Loucy (cell line): Measurements from ENCODE around the gene LDLRAD4.

Experiments
- H2AFZ ChIP-seq: fragments of 200-600 bp; sonication (generic); 2 replicates; pipeline ENCODE4 v1.6.0; 2016; ENCODE audit warnings: antibody characterized with exemption, mild to moderate bottlenecking, low read length, moderate library complexity
- H3F3A ChIP-seq: fragments of 200-600 bp; 2 replicates; pipeline ENCODE4 v1.6.0; 2016; ENCODE audit warnings: antibody characterized with exemption, low read depth, mild to moderate bottlenecking
- H3K27me3 ChIP-seq: fragments of 200-600 bp; sonication (generic); 2 replicates; pipeline ENCODE4 v1.6.1; 2014; ENCODE audit warnings: low read length, mild to moderate bottlenecking; ENCODE audit not compliant: insufficient read depth, poor library complexity, severe bottlenecking
- H3K36me3 ChIP-seq: fragments of 200-600 bp; sonication (generic); 2 replicates; pipeline ENCODE4 v1.6.1; 2016; ENCODE audit warnings: low read length; ENCODE audit not compliant: insufficient read depth
- H3K4me1 ChIP-seq: fragments of 200-600 bp; sonication (generic); 2 replicates; pipeline ENCODE4 v1.5.1; 2014; ENCODE audit warnings: low read length, mild to moderate bottlenecking; ENCODE audit not compliant: insufficient read depth, poor library complexity, severe bottlenecking
- H3K4me2 ChIP-seq: fragments of 200-600 bp; sonication (generic); 2 replicates; pipeline ENCODE4 v1.6.0; 2014; ENCODE audit warnings: antibody characterized with exemption, low read length, low read depth, mild to moderate bottlenecking; ENCODE audit not compliant: poor library complexity, severe bottlenecking
- H3K4me3 ChIP-seq: fragments of 200-600 bp; sonication (generic); 2 replicates; pipeline ENCODE4 v1.5.1; 2014; ENCODE audit warnings: low read length, mild to moderate bottlenecking, mixed read lengths; ENCODE audit not compliant: poor library complexity, severe bottlenecking
- H3K79me2 ChIP-seq: fragments of 200-600 bp; sonication (generic); 2 replicates; pipeline ENCODE4 v1.6.1; 2014; ENCODE audit warnings: low read length; ENCODE audit not compliant: insufficient read depth
- H3K9ac ChIP-seq: fragments of 200-600 bp; sonication (generic); 2 replicates; pipeline ENCODE4 v1.6.0; 2014; ENCODE audit warnings: mild to moderate bottlenecking, low read depth, low read length, moderate library complexity; ENCODE audit not compliant: poor library complexity, severe bottlenecking
- H3K9me2 ChIP-seq: fragments of 200-600 bp; sonication (generic); replicated peaks from 2 replicates; pipeline ENCODE4 v1.6.1; 2016; ENCODE audit warnings: low read depth, low read length, mixed read lengths
- H3K9me3 ChIP-seq: fragments of 200-600 bp; sonication (generic); 2 replicates; pipeline ENCODE4 v1.6.1; 2014; ENCODE audit warnings: mild to moderate bottlenecking, antibody characterized with exemption, low read length, low read depth; ENCODE audit not compliant: insufficient read depth
- H4K20me1 ChIP-seq: fragments of 200-600 bp; sonication (generic); 2 replicates; pipeline ENCODE4 v1.6.0; 2014; ENCODE audit warnings: antibody characterized with exemption, low read length, mild to moderate bottlenecking; ENCODE audit not compliant: insufficient read depth, poor library complexity, severe bottlenecking
- EZH2phosphoT487 ChIP-seq: fragments of 200-600 bp; IDR thresholded peaks from 2 replicates; pipeline ENCODE4 v1.6.1; 2018; ENCODE audit warnings: antibody characterized with exemption, mild to moderate bottlenecking, moderate library complexity, borderline replicate concordance
- TF ChIP-seq, protein P1 (sequence below): fragments of 200-600 bp; sonication (generic); conservative IDR thresholded peaks from 2 replicates; pipeline ENCODE4 v1.5.1; 2014; ENCODE audit warnings: mild to moderate bottlenecking, antibody characterized with exemption, low read length

LDLRAD4 gene

DNA sequence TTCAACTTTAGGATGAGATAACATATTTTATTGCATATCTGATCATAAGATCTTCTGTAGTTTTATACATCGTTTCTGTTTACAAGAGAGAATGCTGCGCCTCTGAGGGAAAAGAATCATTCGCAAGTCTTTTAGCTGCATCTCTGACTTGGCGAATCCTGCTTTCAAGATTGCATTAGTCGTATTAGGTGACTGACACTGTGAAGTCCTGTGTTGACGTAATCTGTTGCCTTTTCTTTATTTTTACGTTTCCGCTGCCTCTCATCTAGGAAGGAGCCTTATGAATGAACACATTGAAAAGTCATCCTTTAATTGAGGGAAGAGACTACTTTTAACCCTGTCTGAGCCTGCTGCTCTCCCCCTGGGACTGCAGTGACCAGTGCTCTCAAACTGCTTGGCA, 101.5 kb downstream of the LDLRAD4 start:
- Histone ChIP-seq H3K79me2 (peaks cover 3% of the 10 kb centered on the region; the same call in 1 of the 2 replicates), H3K4me2 (no peak overlapping the region), H4K20me1 (no peaks in the 10 kb centered on the region), H3F3A (no peaks in the 10 kb centered on the region), H3K9ac (no peak overlapping the region), H3K4me1 (peaks cover under 1% of the 10 kb centered on the region), H2AFZ (no peak overlapping the region), H3K36me3 (peaks cover 2% of the 10 kb centered on the region; the same call in 1 of the 2 replicates), H3K9me3 (peaks cover 12% of the 10 kb centered on the region), H3K27me3 (no peaks in the 10 kb centered on the region), H3K9me2 (no peaks in the 10 kb centered on the region), H3K4me3 (no peak overlapping the region)
- no peak for TF ChIP-seq EZH2phosphoT487
- TF ChIP-seq, protein P1, sequence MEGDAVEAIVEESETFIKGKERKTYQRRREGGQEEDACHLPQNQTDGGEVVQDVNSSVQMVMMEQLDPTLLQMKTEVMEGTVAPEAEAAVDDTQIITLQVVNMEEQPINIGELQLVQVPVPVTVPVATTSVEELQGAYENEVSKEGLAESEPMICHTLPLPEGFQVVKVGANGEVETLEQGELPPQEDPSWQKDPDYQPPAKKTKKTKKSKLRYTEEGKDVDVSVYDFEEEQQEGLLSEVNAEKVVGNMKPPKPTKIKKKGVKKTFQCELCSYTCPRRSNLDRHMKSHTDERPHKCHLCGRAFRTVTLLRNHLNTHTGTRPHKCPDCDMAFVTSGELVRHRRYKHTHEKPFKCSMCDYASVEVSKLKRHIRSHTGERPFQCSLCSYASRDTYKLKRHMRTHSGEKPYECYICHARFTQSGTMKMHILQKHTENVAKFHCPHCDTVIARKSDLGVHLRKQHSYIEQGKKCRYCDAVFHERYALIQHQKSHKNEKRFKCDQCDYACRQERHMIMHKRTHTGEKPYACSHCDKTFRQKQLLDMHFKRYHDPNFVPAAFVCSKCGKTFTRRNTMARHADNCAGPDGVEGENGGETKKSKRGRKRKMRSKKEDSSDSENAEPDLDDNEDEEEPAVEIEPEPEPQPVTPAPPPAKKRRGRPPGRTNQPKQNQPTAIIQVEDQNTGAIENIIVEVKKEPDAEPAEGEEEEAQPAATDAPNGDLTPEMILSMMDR, result no peak

DNA sequence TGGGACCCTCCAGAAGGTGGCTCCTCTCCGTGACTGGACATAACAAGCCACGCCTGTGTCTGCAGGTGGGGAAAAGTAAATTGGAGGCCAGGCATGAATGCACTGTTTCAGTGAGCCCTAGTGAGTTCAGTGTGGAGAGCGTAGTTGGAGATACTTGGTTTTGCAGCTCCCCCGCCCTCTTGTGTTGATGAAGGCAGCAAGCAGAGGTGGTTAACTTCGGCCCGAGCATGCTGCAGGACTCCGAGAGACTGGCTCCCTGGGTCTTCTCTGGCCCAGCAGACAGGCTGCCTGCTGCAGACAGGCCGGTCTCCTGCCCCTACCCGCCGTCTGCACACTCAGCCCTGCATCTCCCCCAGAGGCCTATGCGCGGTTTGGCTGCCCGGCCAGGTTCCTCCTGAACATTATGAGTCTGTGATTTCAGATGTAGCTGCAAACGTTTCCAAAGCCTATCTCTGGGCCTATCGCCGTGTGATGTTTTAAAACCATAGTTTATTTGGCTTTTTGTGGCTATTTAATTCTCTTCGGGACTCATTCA, 102.4 kb downstream of the LDLRAD4 start:
- H3F3A ChIP-seq, result no peaks in the 10 kb centered on the region
- no peaks in the 10 kb centered on the region for H4K20me1 ChIP-seq
- no peak overlapping the region for H3K4me3 ChIP-seq
- H3K9ac ChIP-seq, result no peak overlapping the region
- H3K36me3 ChIP-seq, result no peaks in the 10 kb centered on the region
- no peaks in the 10 kb centered on the region for H3K27me3 ChIP-seq
- no peaks in the 10 kb centered on the region for H3K4me1 ChIP-seq
- H3K9me3 ChIP-seq, result peaks cover 6% of the 10 kb centered on the region
- no peak for TF ChIP-seq EZH2phosphoT487
- TF ChIP-seq, protein P1, result no peak
- H3K9me2 ChIP-seq, result no peaks in the 10 kb centered on the region
- H3K4me2 ChIP-seq, result no peak overlapping the region
- H3K79me2 ChIP-seq, result no peaks in the 10 kb centered on the region; the same call in 1 of the 2 replicates
- no peak overlapping the region for H2AFZ ChIP-seq

DNA sequence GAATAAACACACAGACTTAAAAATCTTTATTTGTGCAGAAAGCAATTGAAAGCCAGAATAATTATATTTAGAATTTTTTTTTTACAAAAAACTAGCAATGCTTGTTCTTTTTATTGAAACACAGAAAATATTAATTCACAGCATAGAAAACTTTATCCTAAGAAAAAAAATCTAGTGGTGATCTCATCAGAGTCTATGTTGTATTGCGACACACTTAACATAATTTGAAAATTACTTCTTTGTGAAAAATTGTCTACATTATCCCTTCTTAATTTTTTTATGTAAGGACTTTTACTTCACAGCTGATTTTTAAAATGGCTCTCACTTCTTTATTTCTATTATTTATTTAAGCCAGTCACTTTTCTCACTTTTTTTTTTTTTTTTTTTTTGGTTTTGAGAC, 103.4 kb downstream of the LDLRAD4 start:
- Histone ChIP-seq H3K4me3 (no peak overlapping the region), H3K9me2 (no peaks in the 10 kb centered on the region), H4K20me1 (no peaks in the 10 kb centered on the region), H3K27me3 (no peaks in the 10 kb centered on the region), H3K4me1 (peaks cover 9% of the 10 kb centered on the region), H3K79me2 (no peaks in the 10 kb centered on the region; the same call in 1 of the 2 replicates), H3K36me3 (no peaks in the 10 kb centered on the region), H3K9ac (no peak overlapping the region), H2AFZ (no peak overlapping the region), H3F3A (no peaks in the 10 kb centered on the region), H3K9me3 (no peaks in the 10 kb centered on the region; the same call in 1 of the 2 replicates), H3K4me2 (no peak overlapping the region)
- TF ChIP-seq, protein P1, result no peak
- no peak for TF ChIP-seq EZH2phosphoT487
